Upper lobe of left lung (tissue), 4 donors: ENCODE results near the gene NBEA.

ENCODE experiments used
- EP300 ChIP-seq, 4 donors: sonication (generic); formaldehyde crosslinking; IDR thresholded peaks; one replicate each; pipeline ENCODE4 v1.5.1; 2017; ENCODE audit warnings: antibody characterized with exemption in 4 of 4, control low read depth in 2 of 4
- TF ChIP-seq, protein P1 (sequence below), 6 experiments: fragments of 450-650 bp in 4 of 6; fragments of 200-600 bp in 2 of 6; sonication (generic) in 2 of 6; IDR thresholded peaks; one replicate each; pipeline ENCODE4 v1.5.1; 2016 to 2019; ENCODE audit warnings: antibody characterized with exemption in 6 of 6

DNA sequence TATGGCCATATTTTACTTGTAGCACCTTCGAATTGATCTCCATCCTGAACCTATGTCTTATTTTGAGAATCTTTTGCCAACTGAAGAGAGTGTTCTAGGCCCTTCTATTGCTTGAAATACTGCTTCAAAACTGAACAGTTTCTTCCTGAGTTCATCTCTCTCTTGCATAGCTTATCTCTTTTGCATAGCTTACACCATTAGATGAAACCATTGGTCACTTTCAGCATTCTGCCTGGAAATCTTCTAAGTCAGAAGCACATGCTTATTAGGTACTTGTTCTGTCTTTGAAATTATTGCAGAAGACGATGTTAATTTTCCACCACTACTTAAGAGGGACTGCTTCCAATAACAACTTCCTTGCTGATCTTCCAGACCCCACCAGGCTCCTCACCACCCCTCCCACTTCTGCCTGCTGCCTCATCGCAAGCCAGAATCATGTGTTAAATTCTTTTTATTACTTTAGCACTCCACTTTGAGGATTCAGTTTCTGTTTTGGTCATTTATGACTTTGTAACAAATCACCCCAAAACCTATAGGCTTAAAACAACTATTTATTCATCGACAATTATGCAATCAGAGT is 656.8 kb downstream of the NBEA start:
- TF ChIP-seq EP300 (IDR thresholded peaks at IDR 0.05) = no peak
- TF ChIP-seq, protein P1, sequence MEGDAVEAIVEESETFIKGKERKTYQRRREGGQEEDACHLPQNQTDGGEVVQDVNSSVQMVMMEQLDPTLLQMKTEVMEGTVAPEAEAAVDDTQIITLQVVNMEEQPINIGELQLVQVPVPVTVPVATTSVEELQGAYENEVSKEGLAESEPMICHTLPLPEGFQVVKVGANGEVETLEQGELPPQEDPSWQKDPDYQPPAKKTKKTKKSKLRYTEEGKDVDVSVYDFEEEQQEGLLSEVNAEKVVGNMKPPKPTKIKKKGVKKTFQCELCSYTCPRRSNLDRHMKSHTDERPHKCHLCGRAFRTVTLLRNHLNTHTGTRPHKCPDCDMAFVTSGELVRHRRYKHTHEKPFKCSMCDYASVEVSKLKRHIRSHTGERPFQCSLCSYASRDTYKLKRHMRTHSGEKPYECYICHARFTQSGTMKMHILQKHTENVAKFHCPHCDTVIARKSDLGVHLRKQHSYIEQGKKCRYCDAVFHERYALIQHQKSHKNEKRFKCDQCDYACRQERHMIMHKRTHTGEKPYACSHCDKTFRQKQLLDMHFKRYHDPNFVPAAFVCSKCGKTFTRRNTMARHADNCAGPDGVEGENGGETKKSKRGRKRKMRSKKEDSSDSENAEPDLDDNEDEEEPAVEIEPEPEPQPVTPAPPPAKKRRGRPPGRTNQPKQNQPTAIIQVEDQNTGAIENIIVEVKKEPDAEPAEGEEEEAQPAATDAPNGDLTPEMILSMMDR (IDR thresholded peaks at IDR 0.05) = no peak
